ENCODE data around the gene CX3CR1. TPM values are rescaled to one million over a fixed set of nuclear protein-coding genes. Genes with fewer than 3 reads are reported as not detected.

The CX3CR1 gene
- total and polyA plus RNA-seq, 2 of the 4 experiments (the other 2 are of a cell fraction) = not detected

DNA sequence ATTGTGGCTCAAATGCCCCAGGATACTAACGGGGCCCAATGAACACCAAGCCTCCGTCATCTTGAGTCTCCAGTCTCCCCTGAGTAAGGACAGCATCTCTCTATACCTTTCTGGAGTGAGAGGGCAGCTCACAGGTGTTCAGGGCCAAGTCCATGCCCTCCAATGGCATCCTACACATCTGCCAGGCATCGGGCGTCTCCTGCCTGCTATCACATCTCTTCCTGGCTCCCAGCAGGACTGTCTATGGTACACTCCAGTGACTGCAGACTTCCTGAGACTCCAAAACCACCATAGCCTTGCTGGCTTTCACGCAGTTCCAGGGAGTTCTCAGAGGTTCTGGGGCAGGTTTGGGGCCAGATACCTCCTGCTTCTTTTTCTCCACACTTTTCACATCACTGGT is 28.3 kb downstream of the CX3CR1 start:
- no peak overlapping the region for H3K4me2 ChIP-seq (ENCODE audit: low read depth, low read length)
- ATAC-seq (ENCODE audit: low read depth) = no peak
- no peak overlapping the region for H2AK5ac ChIP-seq (ENCODE audit: low read depth, low read length)
- no peak overlapping the region for H3K18ac ChIP-seq (ENCODE audit: low read depth, low read length)
- no peak overlapping the region for H3K4ac ChIP-seq (ENCODE audit: low read depth, low read length)
- peaks cover 5% of the 10 kb centered on the region; the same call in 1 of the 2 replicates for H3K27me3 ChIP-seq (ENCODE audit: control insufficient read depth, insufficient read depth, low read length)
- ChIA-PET POLR2A (ENCODE audit: unreplicated experiment) (no interaction called here), CTCF (no interaction called here)
- no peak overlapping the region for H4K91ac ChIP-seq (ENCODE audit: insufficient read depth, low read depth, low read length)
- H4K20me1 ChIP-seq (ENCODE audit: insufficient read depth, low read length) = no peaks in the 10 kb centered on the region
- H3K9me1 ChIP-seq (ENCODE audit: insufficient read depth, low read length) = 0 out of 2 replicates have a peak, but pooled peaks cover 5% of the 10 kb centered on the region
- H3K4me3 ChIP-seq (ENCODE audit: insufficient read depth, low read depth, low read length) = no peak overlapping the region
- intact Hi-C loops (cut with micrococcal nuclease) = no loop called here
- no peak overlapping the region for H3K9ac ChIP-seq (ENCODE audit: low read depth, low read length)
- H3K23ac ChIP-seq (ENCODE audit: low read depth, low read length) = no peak overlapping the region
- no peak overlapping the region for H3K27ac ChIP-seq (ENCODE audit: insufficient read depth, low read length)
- no peak overlapping the region for H2BK15ac ChIP-seq (ENCODE audit: low read depth, low read length)
- no peak overlapping the region for H2BK20ac ChIP-seq (ENCODE audit: low read depth, low read length)
- in situ Hi-C loops (cut with MboI; ENCODE audit: low sequenced_read_pairs) = no loop called here
- H3K4me1 ChIP-seq (ENCODE audit: control insufficient read depth, insufficient read depth, low read length) = peaks cover 2% of the 10 kb centered on the region; the same call in 1 of the 2 replicates
- no peak overlapping the region for H2AFZ ChIP-seq (replicated peaks; ENCODE audit: low read length, poor library complexity)
- TF ChIP-seq FOS (IDR thresholded peaks at IDR 0.05; ENCODE audit: low read depth, low read length) (no peak), MXI1 (IDR thresholded peaks at IDR 0.05; ENCODE audit: borderline replicate concordance, low read depth, low read length) (no peak), MAZ (IDR thresholded peaks at IDR 0.05; ENCODE audit: borderline replicate concordance, low read depth, low read length) (no peak)
- TF ChIP-seq, protein P1, sequence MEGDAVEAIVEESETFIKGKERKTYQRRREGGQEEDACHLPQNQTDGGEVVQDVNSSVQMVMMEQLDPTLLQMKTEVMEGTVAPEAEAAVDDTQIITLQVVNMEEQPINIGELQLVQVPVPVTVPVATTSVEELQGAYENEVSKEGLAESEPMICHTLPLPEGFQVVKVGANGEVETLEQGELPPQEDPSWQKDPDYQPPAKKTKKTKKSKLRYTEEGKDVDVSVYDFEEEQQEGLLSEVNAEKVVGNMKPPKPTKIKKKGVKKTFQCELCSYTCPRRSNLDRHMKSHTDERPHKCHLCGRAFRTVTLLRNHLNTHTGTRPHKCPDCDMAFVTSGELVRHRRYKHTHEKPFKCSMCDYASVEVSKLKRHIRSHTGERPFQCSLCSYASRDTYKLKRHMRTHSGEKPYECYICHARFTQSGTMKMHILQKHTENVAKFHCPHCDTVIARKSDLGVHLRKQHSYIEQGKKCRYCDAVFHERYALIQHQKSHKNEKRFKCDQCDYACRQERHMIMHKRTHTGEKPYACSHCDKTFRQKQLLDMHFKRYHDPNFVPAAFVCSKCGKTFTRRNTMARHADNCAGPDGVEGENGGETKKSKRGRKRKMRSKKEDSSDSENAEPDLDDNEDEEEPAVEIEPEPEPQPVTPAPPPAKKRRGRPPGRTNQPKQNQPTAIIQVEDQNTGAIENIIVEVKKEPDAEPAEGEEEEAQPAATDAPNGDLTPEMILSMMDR (conservative IDR thresholded peaks at IDR 0.05; ENCODE audit: low read depth, low read length) = no peak
- TF ChIP-seq, protein P2, sequence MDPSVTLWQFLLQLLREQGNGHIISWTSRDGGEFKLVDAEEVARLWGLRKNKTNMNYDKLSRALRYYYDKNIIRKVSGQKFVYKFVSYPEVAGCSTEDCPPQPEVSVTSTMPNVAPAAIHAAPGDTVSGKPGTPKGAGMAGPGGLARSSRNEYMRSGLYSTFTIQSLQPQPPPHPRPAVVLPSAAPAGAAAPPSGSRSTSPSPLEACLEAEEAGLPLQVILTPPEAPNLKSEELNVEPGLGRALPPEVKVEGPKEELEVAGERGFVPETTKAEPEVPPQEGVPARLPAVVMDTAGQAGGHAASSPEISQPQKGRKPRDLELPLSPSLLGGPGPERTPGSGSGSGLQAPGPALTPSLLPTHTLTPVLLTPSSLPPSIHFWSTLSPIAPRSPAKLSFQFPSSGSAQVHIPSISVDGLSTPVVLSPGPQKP (IDR thresholded peaks at IDR 0.05; ENCODE audit: borderline replicate concordance, low read depth, low read length) = no peak
- no peak overlapping the region for H3K56ac ChIP-seq (ENCODE audit: extremely low read depth, insufficient read depth, low read length)
- no peaks in the 10 kb centered on the region for H3K36me3 ChIP-seq (ENCODE audit: control insufficient read depth, insufficient read depth, low read length)
- DNase-seq = no peak
- no peaks in the 10 kb centered on the region for H3K9me3 ChIP-seq (ENCODE audit: control insufficient read depth, insufficient read depth, low read length)
- no peak overlapping the region for H2BK5ac ChIP-seq (ENCODE audit: low read depth, low read length, poor library complexity, severe bottlenecking)
- BruUV-seq (replicated peaks) = no TSS peak
- no peak overlapping the region for H2BK120ac ChIP-seq (ENCODE audit: low read depth, low read length)
- no peaks in the 10 kb centered on the region for H3K79me1 ChIP-seq (ENCODE audit: low read depth in 1 of 2, low read length in 2 of 2)
- H3K14ac ChIP-seq (replicated peaks; ENCODE audit: low read depth, low read length) = no peak overlapping the region
- no peak overlapping the region for H2AK9ac ChIP-seq (replicated peaks; ENCODE audit: low read depth, low read length, poor library complexity)
- 100% methylated on average over 1 of the region's 5 CpGs; no CpG with 5 or more reads in 1 of the 2 experiments for WGBS, 2 experiments (ENCODE audit: extremely low coverage in 2 of 2, insufficient read length in 1 of 2)
- no peak overlapping the region for H4K8ac ChIP-seq (ENCODE audit: low read depth in 2 of 2, low read length in 2 of 2)
- dilution Hi-C loops (cut with HindIII; ENCODE audit: low sequenced_read_pairs, unreplicated experiment) = no loop called here
- H4K5ac ChIP-seq (ENCODE audit: low read depth, low read length) = no peak overlapping the region
